BE2C (cell line): ENCODE data around the gene RAD9A.

Experiments
- DNase-seq: peaks from one replicate; pipeline ENCODE4 v3.0.0-alpha.2; 2020
- H3K27me3 ChIP-seq: fragments of 250-450 bp; sonication (Bioruptor Pico); 2 replicates; pipeline ENCODE4 v1.5.1; 2020; ENCODE audit warnings: mild to moderate bottlenecking
- H3K36me3 ChIP-seq: fragments of 250-450 bp; sonication (Bioruptor Pico); 2 replicates; pipeline ENCODE4 v1.5.1; 2020; ENCODE audit warnings: mild to moderate bottlenecking
- H3K4me1 ChIP-seq: fragments of 250-450 bp; sonication (Bioruptor Pico); 2 replicates; pipeline ENCODE4 v1.5.1; 2020
- H3K4me3 ChIP-seq: 2 replicates; pipeline ENCODE4 v1.5.1; 2011; ENCODE audit warnings: low read depth, low read length
- H3K9me3 ChIP-seq: fragments of 250-450 bp; sonication (Bioruptor Pico); 2 replicates; pipeline ENCODE4 v1.5.1; 2020
- CTCF ChIP-seq: IDR thresholded peaks from 2 replicates; pipeline ENCODE4 v1.5.1; 2012; ENCODE audit warnings: mild to moderate bottlenecking, low read depth, low read length

RAD9A gene

GRCh38 chr11:67387069-67387468 is 4.7 kb upstream of the RAD9A start:
- H3K27me3 ChIP-seq: no peaks in the 10 kb centered on the region
- no peak overlapping the region for H3K4me3 ChIP-seq
- H3K9me3 ChIP-seq: no peaks in the 10 kb centered on the region
- no peak for TF ChIP-seq CTCF
- H3K36me3 ChIP-seq: peaks cover 2% of the 10 kb centered on the region; the same call in 1 of the 2 replicates
- DNase-seq: no peak
- H3K4me1 ChIP-seq: no peaks in the 10 kb centered on the region

- TF ChIP-seq CTCF: no peak
- no peaks in the 10 kb centered on the region for H3K4me1 ChIP-seq
- H3K9me3 ChIP-seq: no peaks in the 10 kb centered on the region
- no peak for DNase-seq
- H3K36me3 ChIP-seq: peaks cover 2% of the 10 kb centered on the region; the same call in 1 of the 2 replicates
- no peaks in the 10 kb centered on the region for H3K27me3 ChIP-seq
- H3K4me3 ChIP-seq: no peak overlapping the region
Measured at GRCh38 chr11:67387518-67387917, 4.3 kb upstream of the RAD9A start.

GRCh38 chr11:67389477-67389876 is 2.3 kb upstream of the RAD9A start:
- Histone ChIP-seq H3K36me3 (peaks cover 11% of the 10 kb centered on the region; the same call in 1 of the 2 replicates), H3K4me3 (no peak overlapping the region), H3K9me3 (no peaks in the 10 kb centered on the region), H3K27me3 (no peaks in the 10 kb centered on the region), H3K4me1 (no peaks in the 10 kb centered on the region)
- DNase-seq: peak; percentile 75
- peak; percentile 82 for TF ChIP-seq CTCF

GRCh38 chr11:67390947-67391303 is 861 bp upstream of the RAD9A start:
- Histone ChIP-seq H3K36me3 (peaks cover 17% of the 10 kb centered on the region; the same call in 1 of the 2 replicates), H3K27me3 (no peaks in the 10 kb centered on the region), H3K4me1 (no peaks in the 10 kb centered on the region), H3K9me3 (no peaks in the 10 kb centered on the region), H3K4me3 (peak overlapping the region; percentile 85)
- no peak for DNase-seq
- TF ChIP-seq CTCF: no peak

GRCh38 chr11:67392183-67392715 is 463 bp downstream of the RAD9A start:
- H3K4me3 ChIP-seq: peak overlapping the region; percentile 85
- no peak for DNase-seq
- H3K9me3 ChIP-seq: no peaks in the 10 kb centered on the region
- peaks cover 22% of the 10 kb centered on the region for H3K36me3 ChIP-seq
- H3K27me3 ChIP-seq: no peaks in the 10 kb centered on the region
- H3K4me1 ChIP-seq: no peaks in the 10 kb centered on the region
- TF ChIP-seq CTCF: no peak

- DNase-seq: no peak
- Histone ChIP-seq H3K27me3 (no peaks in the 10 kb centered on the region), H3K36me3 (peaks cover 34% of the 10 kb centered on the region), H3K9me3 (no peaks in the 10 kb centered on the region), H3K4me3 (no peak overlapping the region), H3K4me1 (peaks cover 6% of the 10 kb centered on the region)
- TF ChIP-seq CTCF: no peak
Measured at GRCh38 chr11:67393437-67393836, 1.7 kb downstream of the RAD9A start.
